ENCODE measurements around the gene LRRC71. TPM values are rescaled to one million over a fixed set of nuclear protein-coding genes. Genes with fewer than 3 reads are reported as not detected.

The LRRC71 gene
- total RNA-seq, 2 experiments from 2014 or later = not detected

GRCh38 chr1:156883919-156884318 lies 36.5 kb upstream of the LRRC71 start:
- Mint-ChIP-seq H3K36me3 (ENCODE audit: low read depth) (no peaks in the 10 kb centered on the region), H3K27me3 (peaks cover 38% of the 10 kb centered on the region), H3K9me3 (no peaks in the 10 kb centered on the region), H3K4me3 (no peak overlapping the region), H3K4me1 (no peaks in the 10 kb centered on the region), H3K27ac (no peak overlapping the region)
- CTCF ChIA-PET = interaction anchor here (0.6 to 1.8 kb wide), 5 partner anchors 10 to 253 kb away, joined by 3 to 8 read pairs (median 4); partner anchors contain the start of gene PEAR1
- POLR2A ChIA-PET = no interaction called here
- DNase-seq = no peak

- Mint-ChIP-seq H3K9me3 (no peaks in the 10 kb centered on the region), H3K27me3 (peaks cover 39% of the 10 kb centered on the region), H3K4me3 (no peak overlapping the region), H3K27ac (no peak overlapping the region), H3K4me1 (no peaks in the 10 kb centered on the region), H3K36me3 (ENCODE audit: low read depth) (no peaks in the 10 kb centered on the region)
- ChIA-PET CTCF (interaction anchor here (0.9 to 1.8 kb wide), 6 partner anchors 9 to 69 kb away, joined by 3 to 8 read pairs (median 3); partner anchors contain the start of gene PEAR1), POLR2A (no interaction called here)
- no peak for DNase-seq
Measured at GRCh38 chr1:156884560-156885184, 35.8 kb upstream of the LRRC71 start.

- CTCF ChIA-PET = interaction anchor here (0.7 to 1.2 kb wide), 3 partner anchors 26 to 86 kb away, joined by 3 read pairs; no protein-coding TSS in a partner anchor
- no peak overlapping the region for H3K27ac Mint-ChIP-seq
- peaks cover 2% of the 10 kb centered on the region for H3K4me1 Mint-ChIP-seq
Measured at GRCh38 chr1:156885314-156885713, 35.1 kb upstream of the LRRC71 start.

GRCh38 chr1:156885880-156886355 lies 34.5 kb upstream of the LRRC71 start:
- Mint-ChIP-seq H3K36me3 (ENCODE audit: low read depth) (no peaks in the 10 kb centered on the region), H3K4me1 (peaks cover 2% of the 10 kb centered on the region), H3K27ac (no peak overlapping the region), H3K4me3 (no peak overlapping the region), H3K9me3 (no peaks in the 10 kb centered on the region), H3K27me3 (peaks cover 46% of the 10 kb centered on the region)
- POLR2A ChIA-PET = no interaction called here
- CTCF ChIA-PET = interaction anchor here (0.7 to 1.2 kb wide), 3 partner anchors 26 to 86 kb away, joined by 3 to 4 read pairs (median 3); no protein-coding TSS in a partner anchor
- DNase-seq = no peak

More at GRCh38 chr1:156885314-156885713, 35.1 kb upstream of the LRRC71 start:
- POLR2A ChIA-PET = no interaction called here
- peaks cover 42% of the 10 kb centered on the region for H3K27me3 Mint-ChIP-seq
- DNase-seq = no peak
- H3K9me3 Mint-ChIP-seq = no peaks in the 10 kb centered on the region
- H3K36me3 Mint-ChIP-seq (ENCODE audit: low read depth) = no peaks in the 10 kb centered on the region
- H3K4me3 Mint-ChIP-seq = no peak overlapping the region

GRCh38 chr1:156886583-156887281 lies 33.7 kb upstream of the LRRC71 start:
- DNase-seq = no peak
- Mint-ChIP-seq H3K36me3 (ENCODE audit: low read depth) (no peaks in the 10 kb centered on the region), H3K27me3 (peaks cover 52% of the 10 kb centered on the region), H3K4me1 (peaks cover 4% of the 10 kb centered on the region), H3K27ac (no peak overlapping the region), H3K9me3 (no peaks in the 10 kb centered on the region), H3K4me3 (no peak overlapping the region)
- CTCF ChIA-PET = interaction anchor here (0.6 to 1.7 kb wide), 4 partner anchors 10 to 454 kb away, joined by 3 to 6 read pairs (median 4); no protein-coding TSS in a partner anchor
- POLR2A ChIA-PET = no interaction called here

- H3K4me1 Mint-ChIP-seq = peaks cover 10% of the 10 kb centered on the region
- CTCF ChIA-PET = interaction anchor here (0.6 to 1.7 kb wide), 5 partner anchors 11 to 455 kb away, joined by 3 to 6 read pairs (median 3); no protein-coding TSS in a partner anchor
- H3K27me3 Mint-ChIP-seq = peaks cover 55% of the 10 kb centered on the region
- POLR2A ChIA-PET = no interaction called here
- H3K4me3 Mint-ChIP-seq = no peak overlapping the region
- no peaks in the 10 kb centered on the region for H3K36me3 Mint-ChIP-seq (ENCODE audit: low read depth)
- H3K9me3 Mint-ChIP-seq = no peaks in the 10 kb centered on the region
- no peak overlapping the region for H3K27ac Mint-ChIP-seq
- DNase-seq = no peak
Measured at GRCh38 chr1:156887317-156887716, 33.1 kb upstream of the LRRC71 start.

- POLR2A ChIA-PET = no interaction called here
- H3K9me3 Mint-ChIP-seq = no peaks in the 10 kb centered on the region
Measured at GRCh38 chr1:156887734-156888133, 32.7 kb upstream of the LRRC71 start.

GRCh38 chr1:156889802-156890580 lies 30.4 kb upstream of the LRRC71 start:
- Mint-ChIP-seq H3K27me3 (peaks cover 62% of the 10 kb centered on the region), H3K4me3 (no peak overlapping the region), H3K9me3 (no peaks in the 10 kb centered on the region), H3K36me3 (ENCODE audit: low read depth) (no peaks in the 10 kb centered on the region), H3K4me1 (peaks cover 23% of the 10 kb centered on the region), H3K27ac (no peak overlapping the region)
- ChIA-PET POLR2A (no interaction called here), CTCF (interaction anchor here (0.7 to 5.3 kb wide), 33 partner anchors 9 to 206 kb away, joined by 3 to 31 read pairs (median 4); partner anchors contain the start of gene NTRK1)
- DNase-seq = peak; percentile 57

More at GRCh38 chr1:156887734-156888133, 32.7 kb upstream of the LRRC71 start:
- DNase-seq = no peak
- H3K27me3 Mint-ChIP-seq = peaks cover 58% of the 10 kb centered on the region
- CTCF ChIA-PET = interaction anchor here (1.0 to 1.7 kb wide), 3 partner anchors 11 to 162 kb away, joined by 3 to 6 read pairs (median 4); no protein-coding TSS in a partner anchor
- no peaks in the 10 kb centered on the region for H3K36me3 Mint-ChIP-seq (ENCODE audit: low read depth)
- H3K27ac Mint-ChIP-seq = no peak overlapping the region
- no peak overlapping the region for H3K4me3 Mint-ChIP-seq
- H3K4me1 Mint-ChIP-seq = peaks cover 14% of the 10 kb centered on the region

GRCh38 chr1:156892190-156893047 lies 28.0 kb upstream of the LRRC71 start:
- DNase-seq = peak; percentile 87
- Mint-ChIP-seq H3K36me3 (ENCODE audit: low read depth) (no peaks in the 10 kb centered on the region), H3K27me3 (peaks cover 50% of the 10 kb centered on the region), H3K4me1 (peaks cover 24% of the 10 kb centered on the region), H3K27ac (peak overlapping the region; percentile 65), H3K4me3 (peak overlapping the region; percentile 63), H3K9me3 (no peaks in the 10 kb centered on the region)
- POLR2A ChIA-PET = no interaction called here
- CTCF ChIA-PET = interaction anchor here (0.6 to 5.3 kb wide), 28 partner anchors 11 to 1366 kb away, joined by 3 to 31 read pairs (median 4); partner anchors contain the start of genes NTRK1 and PRCC

- H3K4me1 Mint-ChIP-seq = peaks cover 32% of the 10 kb centered on the region
- ChIA-PET POLR2A (no interaction called here), CTCF (interaction anchor here (0.6 to 5.3 kb wide), 14 partner anchors 9 to 385 kb away, joined by 3 to 31 read pairs (median 4); partner anchors contain the start of genes NTRK1 and PRCC)
- peaks cover 50% of the 10 kb centered on the region for H3K27me3 Mint-ChIP-seq
- no peaks in the 10 kb centered on the region for H3K9me3 Mint-ChIP-seq
- H3K4me3 Mint-ChIP-seq = peak within 1 kb of the TSS; percentile 63
- no peak for DNase-seq
- H3K36me3 Mint-ChIP-seq (ENCODE audit: low read depth) = no peaks in the 10 kb centered on the region
- peak within 1 kb of the TSS; percentile 65 for H3K27ac Mint-ChIP-seq
Measured at GRCh38 chr1:156893048-156893953, 27.1 kb upstream of the LRRC71 start, which contains the start of gene PEAR1. PEAR1 (plus strand) TSS chr1:156893718; CDS start chr1:156903927, 10,209 bp downstream.

GRCh38 chr1:156894001-156894400 lies 26.4 kb upstream of the LRRC71 start:
- H3K9me3 Mint-ChIP-seq = no peaks in the 10 kb centered on the region
- peaks cover 52% of the 10 kb centered on the region for H3K27me3 Mint-ChIP-seq
- H3K27ac Mint-ChIP-seq = no peak overlapping the region
- H3K4me3 Mint-ChIP-seq = no peak overlapping the region
- POLR2A ChIA-PET = no interaction called here
- peaks cover 37% of the 10 kb centered on the region for H3K4me1 Mint-ChIP-seq
- no peaks in the 10 kb centered on the region for H3K36me3 Mint-ChIP-seq (ENCODE audit: low read depth)
- CTCF ChIA-PET = interaction anchor here (1.4 to 1.9 kb wide), 4 partner anchors 10 to 168 kb away, joined by 4 to 5 read pairs (median 4); no protein-coding TSS in a partner anchor
- no peak for DNase-seq
